HL-60 (cell line): ENCODE measurements around the gene KCNQ1.

Experiments used
- DNase-seq, 2 experiments: peaks; one replicate each; pipeline ENCODE4 v3.0.0-alpha.2; 2010 to 2020; ENCODE audit warnings: low read depth in 1 of 2, low spot score in 1 of 2
- H3K27ac ChIP-seq: fragments of 250-450 bp; sonication (Bioruptor Pico); replicated peaks from 2 replicates; pipeline ENCODE4 v1.5.1; 2020; ENCODE audit warnings: mild to moderate bottlenecking, moderate library complexity
- H3K27me3 ChIP-seq: fragments of 250-450 bp; sonication (Bioruptor Pico); 2 replicates; pipeline ENCODE4 v1.5.1; 2021; ENCODE audit warnings: mild to moderate bottlenecking, moderate library complexity; ENCODE audit not compliant: insufficient read depth, poor library complexity, severe bottlenecking
- H3K4me3 ChIP-seq: replicated peaks from 2 replicates; pipeline ENCODE4 v1.5.1; 2011; ENCODE audit warnings: mild to moderate bottlenecking, control low read depth, low read length; ENCODE audit not compliant: insufficient read depth
- CTCF ChIP-seq: IDR thresholded peaks from one replicate; pipeline ENCODE4 v1.5.1; 2011; ENCODE audit warnings: low read length, control low read depth, inconsistent platforms; ENCODE audit not compliant: insufficient read depth
- GABPA ChIP-seq: IDR thresholded peaks from 2 replicates; pipeline ENCODE4 v1.6.1; 2012; ENCODE audit warnings: low read depth
- POLR2AphosphoS5 ChIP-seq: IDR thresholded peaks from 2 replicates; pipeline ENCODE4 v1.6.1; 2012; ENCODE audit warnings: low read depth
- REST ChIP-seq: IDR thresholded peaks from 2 replicates; pipeline ENCODE4 v1.6.1; 2012; ENCODE audit warnings: low read depth; ENCODE audit not compliant: insufficient replicate concordance
- SPI1 ChIP-seq: IDR thresholded peaks from 2 replicates; pipeline ENCODE4 v1.6.1; 2012; ENCODE audit warnings: low read depth, mild to moderate bottlenecking, borderline replicate concordance

Gene KCNQ1

GRCh38 chr11:2567026-2567671, 122.3 kb downstream of the KCNQ1 start:
- no peaks in the 10 kb centered on the region for H3K27me3 ChIP-seq
- no peak overlapping the region for H3K27ac ChIP-seq
- no peak overlapping the region for H3K4me3 ChIP-seq

GRCh38 chr11:2569321-2569721, 124.5 kb downstream of the KCNQ1 start:
- H3K27ac ChIP-seq: no peak overlapping the region
- peak in 1 of 2 experiments; percentile 17 for DNase-seq
- H3K4me3 ChIP-seq: no peak overlapping the region
- no peaks in the 10 kb centered on the region for H3K27me3 ChIP-seq
- TF ChIP-seq CTCF (no peak), REST (no peak)

More at GRCh38 chr11:2567026-2567671, 122.3 kb downstream of the KCNQ1 start:
- DNase-seq: no peak
- TF ChIP-seq SPI1: no peak
- no peak for TF ChIP-seq CTCF

- DNase-seq: no peak
- Histone ChIP-seq H3K27me3 (no peaks in the 10 kb centered on the region), H3K27ac (no peak overlapping the region), H3K4me3 (no peak overlapping the region)
- TF ChIP-seq POLR2AphosphoS5 (no peak), GABPA (no peak), REST (no peak), CTCF (no peak), SPI1 (no peak)
Measured at GRCh38 chr11:2569731-2570210, 125.0 kb downstream of the KCNQ1 start.

- H3K27ac ChIP-seq: no peak overlapping the region
- H3K27me3 ChIP-seq: no peaks in the 10 kb centered on the region
- no peak for DNase-seq
- H3K4me3 ChIP-seq: no peak overlapping the region
- TF ChIP-seq SPI1 (no peak), POLR2AphosphoS5 (no peak), REST (no peak), CTCF (no peak), GABPA (no peak)
Measured at GRCh38 chr11:2570211-2570811, 125.5 kb downstream of the KCNQ1 start.
